GM21619 (cell line): Measurements from ENCODE around the gene DAP.
"Not testable (repeated sequence)": the region's sequence is repeated elsewhere in the genome, so short reads cannot be mapped to it uniquely, and the experiment has no call there.

Experiments used
- ATAC-seq: cut with Tn5 transposase; IDR thresholded peaks from one replicate; pipeline ENCODE4 v1.9.1; 2021; ENCODE audit not compliant: unreplicated experiment

Gene DAP

GRCh38 chr5:10658265-10658664 is 102.8 kb downstream of the DAP start:
- ATAC-seq, result no peak

DNA sequence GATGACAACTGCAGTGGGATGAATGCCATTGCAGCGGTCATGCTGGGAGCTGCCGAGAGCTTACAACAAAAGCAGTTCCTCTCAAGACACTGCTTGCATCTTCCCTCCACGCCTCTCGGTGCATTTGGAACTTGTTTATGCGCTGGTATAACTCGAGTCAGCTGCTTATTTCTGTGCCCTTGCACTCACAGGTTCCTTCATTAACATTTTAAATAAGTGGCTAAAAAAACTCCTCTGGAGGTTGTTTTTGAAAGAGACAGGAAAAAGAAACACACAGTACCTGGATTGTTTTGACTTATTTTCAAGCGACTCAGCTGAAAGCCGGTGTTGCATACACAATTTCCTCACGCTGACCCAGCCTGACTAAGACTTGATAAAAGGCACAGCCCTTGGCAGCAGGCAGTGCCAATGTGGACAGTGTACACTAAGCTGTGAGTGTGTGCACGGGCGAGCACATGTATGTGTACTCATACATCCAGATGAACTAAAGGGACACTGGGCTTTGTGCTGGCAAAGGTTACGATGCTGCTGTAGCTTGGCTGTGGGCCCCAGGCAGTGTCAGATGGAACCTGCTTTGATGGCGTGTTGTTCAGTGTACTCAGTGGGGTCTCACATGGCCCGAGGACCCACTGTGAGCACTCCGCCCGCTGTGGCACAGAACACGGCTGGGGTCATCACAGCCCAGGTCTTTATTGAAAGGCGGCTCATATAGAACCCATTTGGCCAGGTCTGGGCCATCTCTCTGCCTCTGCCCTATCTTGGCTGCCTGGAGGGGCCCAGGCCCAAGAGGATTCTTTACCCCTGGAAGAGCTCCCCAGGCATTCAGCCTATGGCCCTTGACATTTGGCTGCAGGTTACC is 104.8 kb downstream of the DAP start:
- no peak for ATAC-seq

DNA sequence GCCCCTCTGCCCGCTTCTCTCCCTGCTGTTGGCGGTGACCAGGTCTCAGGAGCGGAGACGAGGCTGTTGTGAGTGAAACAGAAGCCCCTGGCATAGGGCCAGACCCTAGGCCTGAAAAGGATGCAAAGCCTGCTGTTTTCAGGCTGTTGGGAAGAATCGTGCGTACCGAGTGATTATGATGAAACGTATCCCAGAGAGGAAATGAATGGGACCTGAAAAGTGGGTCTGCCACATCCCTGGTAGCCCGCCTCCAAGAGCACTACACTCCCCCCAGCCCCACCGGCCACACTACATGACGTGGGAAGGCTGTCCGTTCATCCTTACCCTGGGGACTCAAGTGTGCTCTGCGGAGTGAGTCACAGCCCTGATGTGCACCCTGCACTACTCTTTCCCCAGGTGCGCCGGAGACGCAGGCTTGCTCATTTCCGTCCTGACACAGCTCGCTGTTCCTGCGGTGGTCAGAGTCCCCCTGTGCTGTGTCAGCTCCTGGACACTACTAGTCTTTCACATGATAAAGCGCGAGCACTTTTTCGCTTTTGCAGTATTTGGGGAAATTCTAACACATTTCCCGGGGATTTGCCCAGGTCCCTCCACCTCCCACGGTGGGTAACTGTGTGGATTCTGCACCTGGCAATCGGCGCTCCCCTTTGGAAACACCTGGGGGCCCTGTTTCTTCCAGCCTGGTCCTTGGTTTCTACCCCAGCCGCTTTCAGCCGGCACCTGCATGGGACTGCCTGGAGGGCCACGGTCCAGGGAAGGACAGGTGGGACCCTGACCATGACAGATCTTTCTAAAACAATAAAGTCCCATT is 105.7 kb downstream of the DAP start:
- peak; percentile 65 for ATAC-seq

DNA sequence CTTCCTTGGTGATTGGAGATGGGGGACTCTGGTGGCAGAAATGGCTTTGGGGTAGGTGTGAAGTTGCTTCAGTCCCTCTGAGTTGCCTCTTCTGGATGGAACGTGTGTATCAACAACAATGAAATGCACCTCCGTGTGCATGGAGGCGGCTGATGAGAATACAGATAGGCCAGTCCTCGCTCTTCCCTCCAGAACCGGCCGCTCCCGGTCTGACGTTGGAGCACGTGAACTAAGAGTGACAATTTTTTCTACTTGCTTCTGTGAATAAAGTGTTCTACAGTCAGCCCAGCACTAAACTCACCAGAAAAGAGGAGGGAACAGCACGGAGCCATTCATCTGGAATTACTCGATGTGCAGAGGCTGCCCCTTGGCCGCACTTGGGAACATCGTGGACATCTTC is 106.5 kb downstream of the DAP start:
- ATAC-seq, result no peak

GRCh38 chr5:10653751-10654400 is 107.2 kb downstream of the DAP start:
- no peak for ATAC-seq

GRCh38 chr5:10653043-10653442 is 108.0 kb downstream of the DAP start:
- ATAC-seq, result no peak

- ATAC-seq, result no peak
Measured at GRCh38 chr5:10652606-10653005, 108.4 kb downstream of the DAP start.

DNA sequence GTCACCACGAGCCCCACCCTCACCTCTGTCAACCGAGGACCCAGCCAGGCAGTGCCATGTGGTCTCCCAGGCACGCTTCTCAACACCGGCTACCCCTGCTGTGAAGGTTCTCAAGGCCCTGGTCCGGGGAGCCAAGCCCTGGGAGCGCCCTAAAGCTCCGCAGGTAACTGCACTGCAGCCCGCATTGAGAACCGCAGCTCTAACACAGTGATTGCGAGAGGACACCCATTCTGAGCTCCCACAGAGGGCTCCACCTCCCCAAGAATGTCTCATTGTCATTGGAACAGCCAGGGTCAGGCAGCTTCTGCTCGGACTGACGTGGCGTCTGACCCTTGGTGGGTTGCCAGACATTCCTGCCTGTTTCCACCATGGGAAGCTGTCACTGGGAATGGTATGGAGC is 108.9 kb downstream of the DAP start:
- ATAC-seq, result no peak

- no peak for ATAC-seq
Measured at GRCh38 chr5:10649666-10650380, 111.2 kb downstream of the DAP start.

- ATAC-seq, result no peak
Measured at GRCh38 chr5:10648806-10649665, 112.0 kb downstream of the DAP start.

GRCh38 chr5:10647640-10648039 is 113.4 kb downstream of the DAP start:
- ATAC-seq, result no peak

DNA sequence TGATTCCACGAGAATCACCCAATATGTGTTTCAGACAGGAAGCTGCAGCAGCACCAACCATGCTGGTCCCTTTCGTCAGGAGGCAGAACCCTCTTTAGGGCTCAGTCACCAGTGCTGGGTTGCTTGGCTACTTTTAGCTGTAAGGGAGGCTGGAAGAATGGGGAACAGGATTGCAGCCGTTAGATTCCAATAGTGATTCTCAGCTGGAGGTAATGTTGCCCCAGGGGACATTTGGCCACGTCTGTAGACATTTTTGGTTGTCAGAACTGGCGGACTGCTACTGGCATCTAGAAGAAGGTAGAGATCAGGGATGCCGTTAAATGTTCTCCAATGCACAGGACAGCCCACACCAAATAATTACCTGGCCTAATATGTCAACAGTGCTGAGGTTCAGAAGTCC is 115.4 kb downstream of the DAP start:
- ATAC-seq, result no peak

DNA sequence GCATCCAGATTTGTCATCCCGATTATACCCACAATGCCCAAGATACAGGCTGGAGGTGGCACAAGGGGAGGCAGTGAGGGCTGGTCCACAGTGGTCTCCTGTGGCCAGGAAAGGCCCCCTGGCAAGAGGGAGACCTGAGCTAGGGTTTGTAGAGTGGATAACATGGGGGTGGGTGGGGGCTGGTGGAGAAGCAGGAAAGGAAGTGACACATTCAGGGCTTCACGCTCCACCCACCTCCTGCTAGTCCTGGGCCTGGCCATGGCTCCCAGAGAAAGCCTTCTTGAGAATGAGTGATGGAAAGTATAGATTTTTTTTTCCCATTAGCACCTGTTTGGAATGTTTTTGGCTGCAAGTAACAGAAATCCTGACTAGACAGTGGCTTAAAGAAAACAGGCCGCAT is 115.9 kb downstream of the DAP start:
- no peak for ATAC-seq

- ATAC-seq, result no peak
Measured at GRCh38 chr5:10644192-10644591, 116.8 kb downstream of the DAP start.

- no peak for ATAC-seq
Measured at GRCh38 chr5:10642367-10642766, 118.7 kb downstream of the DAP start.

DNA sequence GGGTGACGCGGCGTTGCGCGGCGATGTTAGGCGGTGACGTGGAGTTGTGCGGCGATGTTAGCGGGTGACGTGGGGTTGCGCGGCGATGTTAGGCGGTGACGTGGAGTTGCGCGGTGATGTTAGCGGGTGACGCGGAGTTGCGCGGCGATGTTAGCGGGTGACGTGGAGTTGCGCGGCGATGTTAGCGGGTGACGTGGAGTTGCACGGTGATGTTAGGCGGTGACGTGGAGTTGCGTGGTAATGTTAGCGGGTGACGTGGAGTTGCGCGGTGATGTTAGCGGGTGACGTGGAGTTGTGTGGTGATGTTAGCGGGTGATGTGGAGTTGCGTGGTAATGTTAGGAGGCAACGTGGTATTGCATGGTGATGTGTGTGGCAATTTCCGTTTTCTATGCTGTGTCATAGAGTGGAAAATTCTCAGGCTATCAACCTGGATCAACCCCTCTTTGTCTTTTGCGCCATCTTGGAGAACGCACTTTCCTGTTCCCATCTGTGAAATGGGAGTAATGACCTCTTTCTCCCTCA is 121.1 kb downstream of the DAP start:
- ATAC-seq, result no peak

DNA sequence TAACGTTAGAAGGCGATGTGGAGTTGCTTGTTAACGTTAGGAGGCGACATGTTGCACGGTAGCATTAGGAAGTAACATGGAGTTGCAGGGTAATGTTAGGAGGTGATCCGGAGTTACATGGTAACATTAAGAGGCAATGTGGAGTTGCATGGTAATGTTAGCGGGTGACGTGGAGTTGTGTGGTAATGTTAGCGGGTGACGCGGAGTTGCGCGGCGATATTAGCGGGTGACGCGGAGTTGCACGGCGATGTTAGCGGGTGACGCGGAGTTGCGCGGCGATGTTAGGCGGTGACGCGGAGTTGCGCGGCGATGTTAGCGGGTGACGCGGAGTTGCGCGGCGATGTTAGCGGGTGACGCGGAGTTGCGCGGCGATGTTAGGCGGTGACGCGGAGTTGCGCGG is 122.3 kb downstream of the DAP start:
- ATAC-seq, result not testable (repeated sequence)

- ATAC-seq, result no peak
Measured at GRCh38 chr5:10637944-10638343, 123.1 kb downstream of the DAP start.

- no peak for ATAC-seq
Measured at GRCh38 chr5:10636363-10637142, 124.5 kb downstream of the DAP start.
